DMS153 treated with DMSO at 0.1 percent for 48 hours (cell line): Measurements from ENCODE around the gene TBC1D7.

Experiments
- DNase-seq: peaks from one replicate; lab custom pipeline; 2025; ENCODE audit not compliant: unreplicated experiment; lab: John Stamatoyannopoulos, UW

TBC1D7 gene

DNA sequence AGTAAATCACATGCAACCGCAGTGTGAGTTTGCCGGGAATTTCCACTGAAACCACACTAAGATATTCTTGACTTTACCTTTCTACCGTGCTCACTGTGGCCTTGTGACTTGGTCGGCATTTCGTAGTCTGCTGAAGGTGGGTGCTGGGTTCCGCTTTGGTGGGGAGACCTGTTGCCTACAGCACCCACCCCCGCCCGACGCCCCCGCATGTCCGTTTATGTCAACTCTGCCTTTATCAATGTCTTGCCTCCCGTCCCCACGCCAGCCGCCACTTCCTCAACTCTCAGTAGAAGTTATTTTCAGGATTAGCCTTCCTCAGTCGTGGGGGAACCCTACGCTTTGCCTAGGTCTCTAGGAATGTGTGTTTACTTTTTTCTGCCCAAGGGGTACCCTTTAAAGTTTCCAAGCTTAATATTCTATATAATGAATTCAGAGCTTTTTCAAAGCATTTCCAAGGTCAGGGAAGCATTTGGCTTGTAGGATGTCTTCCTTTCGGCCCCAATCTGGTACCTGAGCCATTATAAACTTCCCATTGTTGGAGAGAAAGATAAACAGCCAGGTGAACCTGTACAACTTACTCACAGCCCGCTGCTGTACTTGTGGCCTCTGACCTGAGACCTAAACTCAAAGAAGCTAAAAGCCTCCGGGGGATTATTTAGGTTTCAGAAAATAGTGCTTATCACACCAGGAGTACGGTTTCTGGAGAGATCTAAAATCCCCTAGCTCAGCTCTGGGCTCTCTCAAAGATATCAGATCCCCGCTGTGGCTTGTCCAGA is 54.2 kb downstream of the TBC1D7 start:
- no peak for DNase-seq

- DNase-seq, result no peak
Observed at GRCh38 chr6:13273202-13273930, 55.0 kb downstream of the TBC1D7 start.

GRCh38 chr6:13272131-13273046 is 55.9 kb downstream of the TBC1D7 start:
- DNase-seq, result no peak

DNA sequence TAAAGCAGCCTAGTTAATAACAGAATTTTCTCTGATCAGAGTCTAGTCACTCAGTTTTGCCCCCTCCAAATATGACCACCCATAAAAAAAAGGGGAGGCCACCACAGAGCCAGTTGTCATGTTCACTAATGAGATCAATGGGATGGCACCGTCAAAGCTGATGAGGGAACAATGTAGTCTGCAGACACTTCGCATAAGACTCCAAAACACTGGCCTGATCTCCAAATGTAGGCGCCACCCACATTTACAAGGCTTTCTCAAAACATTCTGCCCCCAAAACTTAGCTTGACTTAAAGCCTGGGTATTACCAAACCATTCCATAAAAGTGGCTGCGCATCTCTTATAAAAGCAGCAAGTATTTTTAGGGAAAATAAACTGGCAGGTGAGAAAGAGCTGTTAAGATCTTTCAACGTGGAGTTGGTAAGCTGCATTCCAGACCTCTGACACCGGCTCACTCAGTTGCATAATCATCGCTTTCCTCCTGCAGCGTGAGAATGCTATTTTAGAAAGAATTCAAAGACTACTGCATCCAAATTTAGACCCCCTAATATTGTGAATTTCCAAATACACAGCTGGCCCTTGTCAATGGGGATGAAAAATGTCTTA is 59.3 kb downstream of the TBC1D7 start:
- no peak for DNase-seq

DNA sequence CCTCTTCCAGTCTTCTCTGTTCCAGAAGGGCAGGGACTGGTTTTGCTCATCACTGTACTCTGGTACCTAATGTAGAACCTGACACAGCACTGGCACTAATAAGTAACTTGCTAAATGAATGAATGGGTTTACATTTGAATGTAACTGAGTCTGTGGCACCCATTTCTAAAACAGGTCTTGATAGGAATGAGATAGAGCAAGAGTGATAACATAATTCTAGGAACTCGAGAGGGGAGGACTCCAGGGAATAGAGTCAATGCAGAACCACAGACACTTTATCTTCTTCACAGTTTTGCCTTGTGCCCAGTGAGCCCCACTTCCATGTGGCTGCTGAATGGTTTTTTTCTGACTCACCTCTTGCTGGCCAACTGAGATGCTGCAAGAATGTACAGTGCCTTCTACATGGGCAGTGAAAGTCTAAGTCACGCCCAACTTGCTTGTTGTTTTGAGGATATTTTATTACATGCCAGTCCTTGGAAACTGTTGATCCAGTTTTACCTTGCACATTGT is 61.1 kb downstream of the TBC1D7 start:
- no peak for DNase-seq

GRCh38 chr6:13263669-13264068 is 64.7 kb downstream of the TBC1D7 start:
- no peak for DNase-seq

- DNase-seq, result no peak
Observed at GRCh38 chr6:13262302-13263230, 65.8 kb downstream of the TBC1D7 start.

DNA sequence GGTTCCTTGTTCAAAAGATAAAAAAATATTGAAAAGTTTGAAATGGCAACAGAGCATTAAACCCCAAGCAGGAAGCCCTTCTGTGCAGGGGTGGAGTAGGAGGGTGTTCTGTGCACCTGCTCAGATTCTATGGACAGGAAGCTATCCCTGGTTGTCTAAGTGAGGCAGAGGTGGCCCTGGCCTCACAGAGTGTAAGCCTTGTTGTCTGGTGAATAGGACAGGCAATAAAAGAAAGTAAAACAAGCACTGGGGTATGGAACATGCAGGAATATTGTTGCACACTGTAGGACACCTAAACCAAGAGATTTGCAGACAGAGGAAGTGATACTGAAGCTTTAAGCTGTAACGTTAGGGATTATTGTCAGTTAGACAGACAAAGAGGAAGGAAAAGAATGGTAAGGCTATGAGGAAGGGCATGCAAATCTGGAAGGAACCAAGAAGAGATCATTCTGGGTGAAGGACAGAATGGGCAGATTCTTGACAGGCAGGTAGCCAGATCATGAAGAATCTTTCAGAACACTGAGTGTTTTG is 66.8 kb downstream of the TBC1D7 start:
- no peak for DNase-seq

- DNase-seq, result no peak
Observed at GRCh38 chr6:13260831-13261230, 67.5 kb downstream of the TBC1D7 start.

- DNase-seq, result no peak
Observed at GRCh38 chr6:13260101-13260598, 68.2 kb downstream of the TBC1D7 start.

DNA sequence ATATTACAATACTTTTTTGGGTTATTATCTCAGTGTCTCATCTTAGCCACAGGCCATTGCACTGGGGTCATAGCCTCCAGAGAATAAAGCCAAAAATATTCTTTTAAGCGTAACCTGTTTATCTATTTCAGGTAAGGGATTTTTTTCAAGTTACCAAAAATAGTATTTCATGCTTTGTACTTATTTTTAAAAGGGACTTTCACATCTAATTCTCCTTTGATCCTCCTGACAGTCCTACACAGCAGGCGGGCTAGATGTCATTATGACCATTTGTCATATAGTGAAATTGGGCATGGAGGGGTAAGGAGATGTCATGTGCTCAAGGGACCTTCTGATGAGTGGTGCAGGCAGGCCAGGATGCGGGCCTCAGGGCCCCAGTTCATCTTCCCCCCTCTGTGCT is 68.9 kb downstream of the TBC1D7 start:
- DNase-seq, result no peak

DNA sequence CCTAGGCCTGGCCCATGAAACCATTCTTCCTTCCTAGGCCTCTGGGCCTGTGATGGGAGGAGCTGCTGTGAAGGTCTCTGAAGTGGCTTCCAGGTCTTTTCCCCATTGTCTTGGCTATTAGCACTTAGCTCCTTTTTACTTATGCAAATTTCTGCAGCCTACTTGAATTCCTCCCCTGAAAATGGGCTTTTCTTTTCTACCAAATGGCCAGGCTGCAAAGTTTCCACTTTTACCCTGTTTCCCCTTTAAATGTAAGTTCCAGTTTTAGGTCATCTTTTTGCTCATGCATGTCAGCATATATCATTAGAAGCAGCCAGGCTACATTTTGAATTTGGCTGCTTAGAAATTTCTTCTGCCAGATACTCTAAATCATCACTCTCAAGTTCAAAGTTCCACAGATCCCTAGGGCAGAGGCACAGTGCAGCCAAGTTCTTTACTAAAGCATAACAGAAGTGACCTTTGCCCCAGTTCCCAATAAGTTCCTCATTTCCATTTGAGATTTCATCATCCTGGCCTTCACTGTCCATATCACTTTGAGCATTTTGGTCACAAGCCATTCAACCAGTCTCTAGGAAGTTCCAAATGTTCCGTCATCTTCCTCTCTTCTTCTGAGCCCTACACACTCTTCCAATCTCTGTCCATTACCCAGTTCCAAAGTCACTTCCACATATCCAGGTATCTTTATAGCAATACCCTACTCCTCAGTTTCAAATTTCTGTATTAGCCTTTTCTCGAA is 71.9 kb downstream of the TBC1D7 start:
- DNase-seq, result no peak
